GM10847 (cell line): ENCODE measurements around the gene PBXIP1.

Experiments used
- POLR2A ChIP-seq: IDR thresholded peaks from 2 replicates; pipeline ENCODE4 v1.6.1; 2011; ENCODE audit not compliant: insufficient read length; ENCODE audit errors: extremely low read depth

PBXIP1 gene

GRCh38 chr1:154999571-155000410, 43.9 kb upstream of the PBXIP1 start:
- no peak for TF ChIP-seq POLR2A

- TF ChIP-seq POLR2A, result peak; percentile 27
Observed at GRCh38 chr1:154998818-154999570, 43.1 kb upstream of the PBXIP1 start.

- TF ChIP-seq POLR2A, result no peak
Observed at GRCh38 chr1:154998201-154998780, 42.4 kb upstream of the PBXIP1 start.

- no peak for TF ChIP-seq POLR2A
Observed at GRCh38 chr1:154996966-154997701, 41.2 kb upstream of the PBXIP1 start.

GRCh38 chr1:154994591-154994990, 38.7 kb upstream of the PBXIP1 start:
- no peak for TF ChIP-seq POLR2A

GRCh38 chr1:154994269-154994587, 38.3 kb upstream of the PBXIP1 start:
- no peak for TF ChIP-seq POLR2A

GRCh38 chr1:154993572-154994268, 37.8 kb upstream of the PBXIP1 start, which contains the start of gene LENEP:
TSS of gene LENEP (plus strand) at chr1:154993586. CDS start at chr1:154993608, 22 bp downstream.
- TF ChIP-seq POLR2A, result no peak

- TF ChIP-seq POLR2A, result no peak
Observed at GRCh38 chr1:154992721-154993571, 37.0 kb upstream of the PBXIP1 start.

GRCh38 chr1:154990276-154990675, 34.4 kb upstream of the PBXIP1 start:
- no peak for TF ChIP-seq POLR2A

- TF ChIP-seq POLR2A, result no peak
Observed at GRCh38 chr1:154989195-154989860, 33.4 kb upstream of the PBXIP1 start.

- no peak for TF ChIP-seq POLR2A
Observed at GRCh38 chr1:154988058-154988954, 32.4 kb upstream of the PBXIP1 start.

- TF ChIP-seq POLR2A, result no peak
Observed at GRCh38 chr1:154987326-154987725, 31.4 kb upstream of the PBXIP1 start.
